ENCODE measurements around the gene CHRND.

CHRND gene

GRCh38 chr2:232481322-232482140 is 44.4 kb upstream of the CHRND start:
- Histone ChIP-seq H3K4me3 (ENCODE audit: low read length) (no peak overlapping the region), H3K9ac (ENCODE audit: low read length) (no peak overlapping the region), H4K20me1 (ENCODE audit: insufficient read depth, low read length) (no peaks in the 10 kb centered on the region), H3K4me1 (ENCODE audit: low read length) (no peaks in the 10 kb centered on the region), H3K36me3 (replicated peaks; ENCODE audit: low read depth, low read length) (no peaks in the 10 kb centered on the region), H2AFZ (ENCODE audit: low read depth, low read length) (no peak overlapping the region), H3K27ac (ENCODE audit: low read length) (no peak overlapping the region), H3K79me2 (ENCODE audit: low read length) (no peaks in the 10 kb centered on the region), H3K4me2 (ENCODE audit: low read length) (no peak overlapping the region), H3K9me3 (ENCODE audit: insufficient read depth, low read length) (no peaks in the 10 kb centered on the region), H3K27me3 (ENCODE audit: low read depth, low read length) (no peaks in the 10 kb centered on the region)
- no peak for TF ChIP-seq CTCF (IDR thresholded peaks at IDR 0.05; ENCODE audit: low read depth, low read length)

- no peaks in the 10 kb centered on the region for H3K9me3 ChIP-seq (ENCODE audit: insufficient read depth, low read length)
- no peaks in the 10 kb centered on the region for H4K20me1 ChIP-seq (ENCODE audit: insufficient read depth, low read length)
- H2AFZ ChIP-seq (ENCODE audit: low read depth, low read length) = no peak overlapping the region
- no peaks in the 10 kb centered on the region for H3K36me3 ChIP-seq (replicated peaks; ENCODE audit: low read depth, low read length)
- TF ChIP-seq EZH2phosphoT487 (IDR thresholded peaks at IDR 0.05; ENCODE audit: low read depth) (no peak), CTCF (IDR thresholded peaks at IDR 0.05; ENCODE audit: low read depth, low read length) (no peak)
- H3K4me3 ChIP-seq (ENCODE audit: low read length) = no peak overlapping the region
- H3K4me1 ChIP-seq (ENCODE audit: low read length) = no peaks in the 10 kb centered on the region
- H3K4me2 ChIP-seq (ENCODE audit: low read length) = no peak overlapping the region
- H3K9ac ChIP-seq (ENCODE audit: low read length) = no peak overlapping the region
- H3K79me2 ChIP-seq (ENCODE audit: low read length) = no peaks in the 10 kb centered on the region
- H3K27ac ChIP-seq (ENCODE audit: low read length) = no peak overlapping the region
- H3K27me3 ChIP-seq (ENCODE audit: low read depth, low read length) = no peaks in the 10 kb centered on the region
These were observed 43.4 kb upstream of the CHRND start for GRCh38 chr2:232482301-232483238.

GRCh38 chr2:232483311-232483922 is 42.5 kb upstream of the CHRND start:
- H2AFZ ChIP-seq (ENCODE audit: low read depth, low read length) = no peak overlapping the region
- no peak for TF ChIP-seq EZH2phosphoT487 (IDR thresholded peaks at IDR 0.05; ENCODE audit: low read depth)
- TF ChIP-seq CTCF (IDR thresholded peaks at IDR 0.05; ENCODE audit: low read depth, low read length) = no peak
- H4K20me1 ChIP-seq (ENCODE audit: insufficient read depth, low read length) = no peaks in the 10 kb centered on the region
- no peak overlapping the region for H3K9ac ChIP-seq (ENCODE audit: low read length)
- no peaks in the 10 kb centered on the region for H3K9me3 ChIP-seq (ENCODE audit: insufficient read depth, low read length)
- H3K36me3 ChIP-seq (replicated peaks; ENCODE audit: low read depth, low read length) = no peaks in the 10 kb centered on the region
- no peak overlapping the region for H3K27ac ChIP-seq (ENCODE audit: low read length)
- H3K27me3 ChIP-seq (ENCODE audit: low read depth, low read length) = no peaks in the 10 kb centered on the region
- H3K4me3 ChIP-seq (ENCODE audit: low read length) = no peak overlapping the region
- no peak overlapping the region for H3K4me2 ChIP-seq (ENCODE audit: low read length)
- no peaks in the 10 kb centered on the region for H3K4me1 ChIP-seq (ENCODE audit: low read length)
- H3K79me2 ChIP-seq (ENCODE audit: low read length) = no peaks in the 10 kb centered on the region

All from OCI-LY3 (cell line).